Measurements from ENCODE around the gene SNX32.

DNA sequence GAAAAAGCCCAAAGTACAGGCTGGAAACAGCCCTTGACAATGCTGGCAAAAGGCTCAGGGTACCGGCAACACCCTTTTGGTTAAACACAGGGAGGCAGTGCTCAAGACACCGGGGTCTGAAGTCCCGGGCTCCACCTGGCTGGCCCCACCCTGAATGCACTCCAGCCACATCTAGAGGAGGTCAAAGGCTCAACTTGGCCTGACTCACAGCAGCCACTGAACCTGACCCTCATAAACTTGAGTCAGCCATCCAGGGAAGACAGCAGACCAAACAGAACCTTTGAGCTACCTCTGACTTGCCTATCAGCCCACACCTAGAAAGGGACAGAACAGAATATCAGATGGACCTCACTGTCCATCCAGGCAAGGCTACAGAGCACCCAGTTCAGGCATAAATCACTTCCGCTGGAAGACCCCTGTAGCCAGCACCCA lies 20.4 kb downstream of the SNX32 start:
- TF ChIP-seq ZNF44 (CRISPR knock-in tag; IDR thresholded peaks at IDR 0.05) (no peak), CEBPB (IDR thresholded peaks at IDR 0.05; ENCODE audit: borderline replicate concordance, low read depth, low read length) (no peak)
